Calu3 (cell line): ENCODE results near the gene DLGAP1. TPM values are rescaled to one million over a fixed set of nuclear protein-coding genes. Genes with fewer than 3 reads are reported as not detected.
A peak's percentile ranks its signal among the peaks of the same experiment; 100 is the strongest.

Experiments used
- BruUV-seq: library from RNA; stranded (reverse); fragments of 400-500 nt; replicated peaks from 2 replicates; lab custom pipeline; 2021; lab: Mats Ljungman, UMichigan
- CTCF ChIA-PET: fragments of 300-600 bp; sonication (Branson Sonifier 250); formaldehyde crosslinking; loops from one replicate; lab custom pipeline; 2022; ENCODE audit warnings: antibody characterized with exemption; lab: Charles Lee
- DNase-seq: peaks from one replicate; pipeline ENCODE4 v3.0.0; 2022
- H3K27ac Mint-ChIP-seq: one replicate; pipeline ENCODE4 v1.8.0; 2022; ENCODE audit warnings: mixed read lengths; ENCODE audit not compliant: unreplicated experiment
- H3K27me3 Mint-ChIP-seq: one replicate; pipeline ENCODE4 v1.8.0; 2022; ENCODE audit warnings: mixed read lengths; ENCODE audit not compliant: unreplicated experiment
- H3K36me3 Mint-ChIP-seq: one replicate; pipeline ENCODE4 v1.8.0; 2022; ENCODE audit warnings: mild to moderate bottlenecking, moderate library complexity, mixed read lengths; ENCODE audit not compliant: insufficient read depth, unreplicated experiment
- H3K4me1 Mint-ChIP-seq: one replicate; pipeline ENCODE4 v1.8.0; 2022; ENCODE audit warnings: mild to moderate bottlenecking, low read depth, mixed read lengths; ENCODE audit not compliant: unreplicated experiment
- H3K4me3 Mint-ChIP-seq: one replicate; pipeline ENCODE4 v1.8.0; 2022; ENCODE audit warnings: mild to moderate bottlenecking, low read depth, moderate library complexity, mixed read lengths; ENCODE audit not compliant: unreplicated experiment
- H3K9me3 Mint-ChIP-seq: one replicate; pipeline ENCODE4 v1.8.0; 2022; ENCODE audit warnings: low read depth, mixed read lengths; ENCODE audit not compliant: unreplicated experiment
- CTCF ChIP-seq: fragments of 200-600 bp; IDR thresholded peaks from one replicate; pipeline ENCODE4 v1.8.0; 2022; ENCODE audit warnings: antibody characterized with exemption; ENCODE audit not compliant: unreplicated experiment
- intact Hi-C: fragments of 100-400 bp; cut with micrococcal nuclease; formaldehyde crosslinking; loops from one replicate; pipeline ENCODE4 v1.10.0; 2022; ENCODE audit not compliant: unreplicated experiment
- total RNA-seq: library from RNA; stranded (reverse); gene quantifications from 2 replicates; pipeline ENCODE4 v1.2.3, GENCODE V29; 2022

DLGAP1 gene
- total RNA-seq, 1 experiment from 2014 or later = 9.0 TPM

GRCh38 chr18:3593381-3593903, 861.7 kb downstream of the DLGAP1 start:
- CTCF ChIA-PET = interaction anchor here (0.5 to 3.4 kb wide), 17 partner anchors 8 to 827 kb away, joined by 3 to 52 read pairs (median 5); no protein-coding TSS in a partner anchor
- BruUV-seq = TSS peak; percentile 40
- TF ChIP-seq CTCF = no peak
- peak overlapping the region; percentile 99 for H3K27ac Mint-ChIP-seq
- DNase-seq = peak; percentile 62
- peak overlapping the region; percentile 80 for H3K4me3 Mint-ChIP-seq
- intact Hi-C loops = no loop called here
- H3K36me3 Mint-ChIP-seq = peaks cover 50% of the 10 kb centered on the region
- H3K27me3 Mint-ChIP-seq = no peaks in the 10 kb centered on the region
- H3K4me1 Mint-ChIP-seq = peaks cover 63% of the 10 kb centered on the region
- H3K9me3 Mint-ChIP-seq = no peaks in the 10 kb centered on the region

- TF ChIP-seq CTCF = no peak
- peaks cover 62% of the 10 kb centered on the region for H3K4me1 Mint-ChIP-seq
- peaks cover 48% of the 10 kb centered on the region for H3K36me3 Mint-ChIP-seq
- no peaks in the 10 kb centered on the region for H3K9me3 Mint-ChIP-seq
- no peaks in the 10 kb centered on the region for H3K27me3 Mint-ChIP-seq
- peak overlapping the region; percentile 80 for H3K4me3 Mint-ChIP-seq
- intact Hi-C loops = no loop called here
- DNase-seq = no peak
- CTCF ChIA-PET = interaction anchor here (0.6 to 2.6 kb wide), 2 partner anchors 10 to 11 kb away, joined by 7 to 28 read pairs; no protein-coding TSS in a partner anchor
- BruUV-seq = no TSS peak
- H3K27ac Mint-ChIP-seq = peak overlapping the region; percentile 99
Measured at GRCh38 chr18:3592864-3593263, 862.2 kb downstream of the DLGAP1 start.

- CTCF ChIA-PET = no interaction called here
- Mint-ChIP-seq H3K9me3 (no peaks in the 10 kb centered on the region), H3K27me3 (no peaks in the 10 kb centered on the region), H3K36me3 (peaks cover 28% of the 10 kb centered on the region), H3K27ac (no peak overlapping the region), H3K4me1 (peaks cover 47% of the 10 kb centered on the region), H3K4me3 (no peak overlapping the region)
- TF ChIP-seq CTCF = no peak
- BruUV-seq = no TSS peak
- intact Hi-C loops = no loop called here
- no peak for DNase-seq
Measured at GRCh38 chr18:3590096-3590630, 864.9 kb downstream of the DLGAP1 start.

GRCh38 chr18:3585656-3586509, 869.2 kb downstream of the DLGAP1 start:
- no peaks in the 10 kb centered on the region for H3K27me3 Mint-ChIP-seq
- BruUV-seq = no TSS peak
- H3K9me3 Mint-ChIP-seq = no peaks in the 10 kb centered on the region
- TF ChIP-seq CTCF = peak; percentile 89
- peak overlapping the region; percentile 73 for H3K27ac Mint-ChIP-seq
- intact Hi-C loops = loop anchor here (1.0 to 2.0 kb wide), 3 partner anchors 45 to 304 kb away; no protein-coding TSS in a partner anchor
- H3K36me3 Mint-ChIP-seq = peaks cover 7% of the 10 kb centered on the region
- H3K4me1 Mint-ChIP-seq = peaks cover 34% of the 10 kb centered on the region
- no peak overlapping the region for H3K4me3 Mint-ChIP-seq
- peak; percentile 91 for DNase-seq
- CTCF ChIA-PET = interaction anchor here (0.9 to 1.9 kb wide), 10 partner anchors 8 to 288 kb away, joined by 3 to 14 read pairs (median 6); no protein-coding TSS in a partner anchor
